NCI-H1092 (cell line): ENCODE results near the gene TKTL1.
A peak's percentile ranks its signal among the peaks of the same experiment; 100 is the strongest.

Source experiments
- DNase-seq: peaks from one replicate; lab custom pipeline; 2025; lab: John Stamatoyannopoulos, UW

TKTL1 gene

GRCh38 chrX:154378059-154378798 lies 82.6 kb downstream of the TKTL1 start:
- peak; percentile 43 for DNase-seq

DNA sequence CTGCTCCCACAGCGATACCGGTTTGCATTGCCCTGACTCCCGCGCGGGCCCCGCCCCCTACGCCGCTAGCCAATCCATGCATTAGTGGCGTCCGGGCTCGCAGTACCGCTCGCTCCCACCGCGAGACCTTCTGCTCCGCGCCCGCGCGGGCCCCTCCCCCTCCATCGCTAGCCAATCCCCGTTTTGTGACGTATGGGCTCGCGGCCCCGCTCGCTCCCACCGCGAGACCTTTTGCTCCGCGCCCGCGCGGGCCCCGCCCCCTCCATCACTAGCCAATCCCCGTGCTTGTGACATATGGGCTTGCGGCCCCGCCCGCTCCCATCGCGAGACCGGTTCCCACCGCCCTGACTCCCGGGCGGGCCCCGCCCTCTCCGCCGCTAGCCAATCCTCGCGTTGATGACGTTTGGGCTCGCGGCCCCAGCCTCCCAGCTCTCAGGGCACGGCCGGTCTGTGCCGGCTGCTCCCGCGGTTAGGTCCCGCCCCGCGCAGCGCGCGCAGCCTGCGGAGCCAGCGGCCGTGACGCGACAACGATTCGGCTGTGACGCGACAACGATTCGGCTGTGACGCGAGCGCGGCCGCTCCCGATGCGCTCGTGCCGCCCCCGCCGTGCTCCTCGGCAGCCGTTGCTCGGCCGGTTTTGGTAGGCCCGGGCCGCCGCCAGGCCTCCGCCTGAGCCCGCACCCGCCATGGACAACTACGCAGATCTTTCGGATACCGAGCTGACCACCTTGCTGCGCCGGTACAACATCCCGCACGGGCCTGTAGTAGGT lies 83.4 kb downstream of the TKTL1 start, which contains the start of gene EMD:
Gene EMD, plus strand, starts transcription at position 497 of the 770 bp plus-strand sequence. Its CDS starts 190 bp downstream, at position 687.
- DNase-seq, result peak; percentile 99

GRCh38 chrX:154379569-154379951 lies 84.0 kb downstream of the TKTL1 start:
- DNase-seq, result no peak
